GM18507 (cell line): ENCODE results near the gene CPNE1.

Source experiments
- DNase-seq: peaks from one replicate; pipeline ENCODE4 v3.0.0; 2011; ENCODE audit warnings: low read depth; ENCODE audit not compliant: insufficient read length; ENCODE audit errors: extremely low spot score
- FAIRE-seq: peaks from 2 replicates; lab custom pipeline; 2011; peaks lifted over from hg19 to GRCh38; lab: Jason Lieb, UNC

CPNE1 gene

DNA sequence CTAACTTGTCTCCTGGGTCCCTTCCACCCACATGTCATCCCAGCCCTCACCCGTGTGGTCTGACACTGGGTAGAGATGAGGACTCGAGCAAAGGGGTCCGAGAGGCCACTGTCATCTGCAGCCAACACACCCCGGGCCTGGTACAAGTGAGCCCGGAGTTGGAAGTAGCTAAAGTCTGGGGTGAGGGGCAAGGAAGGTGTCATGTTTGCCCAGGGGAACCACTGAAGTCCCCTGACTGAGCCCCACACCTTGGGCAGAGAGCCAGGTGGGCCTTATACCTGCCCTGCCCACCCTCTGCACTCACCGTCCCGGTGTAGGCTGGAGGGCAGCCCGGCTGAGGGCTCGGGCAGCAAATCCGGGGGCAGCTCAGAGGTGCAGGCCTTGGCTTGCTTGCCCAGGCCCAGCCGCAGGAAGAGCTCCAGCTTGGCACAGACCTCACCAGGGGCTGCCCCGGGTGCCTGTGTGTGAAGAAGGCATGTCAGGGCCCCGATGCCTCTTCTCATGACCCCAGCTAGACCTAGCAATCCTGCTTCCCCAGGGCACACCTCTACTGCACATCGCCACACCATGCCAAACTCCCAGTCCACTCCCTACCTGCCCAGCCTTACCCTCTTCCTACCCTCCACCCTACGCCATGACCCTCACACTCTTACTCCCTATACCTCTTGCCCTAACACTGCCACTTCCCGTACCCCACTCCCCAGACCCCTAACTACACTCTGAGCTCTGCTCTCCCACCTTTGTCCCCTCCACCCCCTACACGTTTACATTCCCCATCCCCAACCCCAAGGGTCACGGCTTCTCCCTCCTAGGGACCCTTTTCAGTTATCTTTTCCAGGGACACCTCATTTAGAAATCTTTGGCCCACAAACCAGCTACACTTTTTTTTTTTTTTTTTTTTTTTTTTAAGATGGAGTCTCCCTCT is 80.8 kb downstream of the CPNE1 start:
- no peak for FAIRE-seq

DNA sequence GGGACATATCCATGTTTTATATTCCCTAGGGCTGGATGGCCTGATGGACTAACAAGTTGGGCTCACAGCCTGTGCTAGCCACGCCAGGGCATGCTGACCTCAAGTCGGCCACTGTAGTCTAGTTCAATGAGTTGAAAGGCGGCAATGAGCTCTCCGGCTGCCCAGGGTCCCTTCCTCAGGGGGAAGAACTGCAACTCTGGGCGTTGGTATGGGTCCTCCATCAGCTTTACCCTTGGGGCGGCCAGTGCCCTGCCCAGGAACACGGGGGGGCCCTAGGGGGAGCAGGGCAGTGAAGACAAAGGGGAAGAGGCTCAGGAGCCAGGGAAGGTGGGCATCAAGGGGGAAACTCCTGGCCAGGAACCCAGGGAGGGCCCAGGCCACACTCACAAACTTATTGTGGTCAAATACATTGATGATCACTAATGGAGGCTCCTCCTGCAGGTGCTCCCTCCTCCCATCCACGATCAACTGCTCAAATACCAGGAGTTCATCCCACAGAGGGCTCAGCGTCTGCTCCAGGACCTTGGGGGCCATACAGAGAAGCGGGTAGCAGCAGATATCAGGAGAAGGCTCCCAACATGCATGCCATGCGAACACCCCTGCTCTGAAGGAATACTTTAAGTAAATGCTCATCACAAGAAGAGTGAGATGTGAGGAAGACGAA is 81.8 kb downstream of the CPNE1 start:
- DNase-seq (no peak), FAIRE-seq (no peak)

More for the DNA sequence above, 80.8 kb downstream of the CPNE1 start:
- no peak for DNase-seq

DNA sequence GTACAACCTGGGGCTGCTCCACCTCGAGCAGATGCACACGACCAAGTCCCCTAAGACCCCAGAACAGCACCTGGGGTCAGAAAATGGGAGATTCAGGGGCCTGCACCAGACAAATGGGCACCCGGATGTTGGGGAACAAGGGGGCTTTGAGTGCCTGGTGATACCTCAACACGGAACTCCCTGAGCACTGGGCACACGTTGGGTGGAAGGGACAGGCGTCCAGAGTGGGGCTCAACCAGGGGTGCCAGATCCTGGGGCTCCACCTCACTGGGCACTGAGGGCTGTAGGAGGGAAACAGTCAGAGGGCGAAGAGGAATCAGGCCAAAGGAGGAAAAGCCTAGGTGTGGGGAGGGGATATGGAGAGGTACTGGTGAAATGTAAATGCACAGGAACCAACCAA is 82.6 kb downstream of the CPNE1 start:
- no peak for FAIRE-seq

DNA sequence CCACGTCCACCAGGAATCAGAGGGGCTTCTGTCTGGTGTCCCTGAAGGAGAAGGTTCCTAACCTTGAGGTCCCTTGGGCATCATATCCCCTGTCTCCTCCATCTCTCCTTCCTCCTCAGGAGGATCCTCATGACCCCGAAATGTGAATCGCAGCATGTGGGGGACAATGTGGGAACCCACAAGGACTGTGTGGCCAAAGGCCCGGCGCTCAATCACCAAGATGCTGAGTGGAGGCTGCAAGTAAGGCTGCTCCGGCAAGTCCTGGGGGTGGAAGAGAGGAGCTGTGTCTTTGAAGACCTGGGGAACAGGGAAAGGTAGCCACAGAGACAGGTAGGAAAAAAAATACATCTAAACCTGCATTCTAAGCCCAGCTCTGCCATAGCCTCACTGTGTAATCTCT is 85.5 kb downstream of the CPNE1 start:
- DNase-seq, result no peak
- FAIRE-seq, result no peak

More for the DNA sequence above, 82.6 kb downstream of the CPNE1 start:
- DNase-seq, result no peak

DNA sequence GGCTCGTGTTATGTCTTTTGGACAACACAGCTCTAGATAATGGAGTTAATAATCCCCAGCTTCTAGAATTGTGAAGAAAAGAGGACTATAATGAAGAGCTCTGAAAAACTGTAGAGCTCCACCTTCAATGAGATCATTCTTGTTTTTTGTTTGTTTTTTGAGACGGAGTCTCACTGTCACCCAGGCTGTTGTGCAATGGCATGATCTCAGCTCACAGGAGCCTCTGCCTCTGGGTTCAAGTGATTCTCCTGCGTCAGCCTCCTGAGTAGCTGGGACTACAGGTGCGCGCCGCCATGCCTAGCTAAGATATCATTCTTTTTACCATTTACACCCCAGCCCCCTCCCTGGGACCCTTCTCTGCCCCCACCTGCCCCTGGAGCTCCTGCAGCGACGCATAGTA is 86.2 kb downstream of the CPNE1 start:
- no peak for FAIRE-seq
- DNase-seq, result no peak

DNA sequence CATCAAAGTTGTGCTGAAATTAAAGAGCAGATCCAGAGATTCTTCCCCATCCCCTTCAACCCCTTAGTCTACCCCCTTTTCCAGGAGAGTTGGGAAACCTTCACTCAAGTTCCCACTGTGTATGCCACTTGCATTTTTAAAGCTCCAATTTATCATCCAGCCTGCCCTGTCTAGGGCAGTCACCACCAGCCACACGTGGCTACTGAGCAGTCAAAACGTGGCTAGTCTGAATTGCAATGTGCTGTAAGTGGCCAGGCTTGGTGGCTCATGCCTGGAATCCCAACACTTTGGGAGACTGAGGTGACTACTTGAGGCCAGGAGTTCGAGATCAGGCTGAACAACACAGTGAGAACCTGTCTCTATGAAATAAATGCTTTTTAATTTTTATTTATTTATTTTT is 87.9 kb downstream of the CPNE1 start:
- no peak for DNase-seq
- no peak for FAIRE-seq
